Stimulated activated CD8-positive, alpha-beta memory T cell treated with anti-CD3 and anti-CD28 coated beads, Interleukin-2, amount 100 ng/mL, for 1 hour (primary cell): Measurements from ENCODE around the gene CNBP.
A peak's percentile ranks its signal among the peaks of the same experiment; 100 is the strongest.
"Not testable (repeated sequence)": the region's sequence is repeated elsewhere in the genome, so short reads cannot be mapped to it uniquely, and the experiment has no call there.

Experiments used
- DNase-seq, 2 donors: peaks; one replicate each; pipeline ENCODE4 v3.0.0-alpha.2; 2020; ENCODE audit warnings: low read depth in 2 of 2

CNBP gene

GRCh38 chr3:129184784-129185542 is 1.3 kb upstream of the CNBP start:
- not testable (repeated sequence) for DNase-seq

- no peak for DNase-seq
Observed at GRCh38 chr3:129184396-129184657, 631 bp upstream of the CNBP start.

- DNase-seq: no peak
Observed at GRCh38 chr3:129182390-129183185, 1.1 kb downstream of the CNBP start.

- DNase-seq: no peak
Observed at GRCh38 chr3:129181819-129182218, 1.9 kb downstream of the CNBP start.

GRCh38 chr3:129180461-129180860 is 3.2 kb downstream of the CNBP start:
- no peak for DNase-seq

GRCh38 chr3:129176051-129176450 is 7.6 kb downstream of the CNBP start:
- DNase-seq: no peak

GRCh38 chr3:129173725-129174124 is 10.0 kb downstream of the CNBP start:
- DNase-seq: no peak

- DNase-seq: no peak
Observed at GRCh38 chr3:129173206-129173605, 10.5 kb downstream of the CNBP start.

- DNase-seq: no peak
Observed at GRCh38 chr3:129166579-129167332, 16.9 kb downstream of the CNBP start.

GRCh38 chr3:129165594-129165993 is 18.1 kb downstream of the CNBP start:
- DNase-seq: not testable (repeated sequence)

- no peak for DNase-seq
Observed at GRCh38 chr3:129164500-129164899, 19.2 kb downstream of the CNBP start.

- DNase-seq: no peak
Observed at GRCh38 chr3:129162729-129163579, 20.7 kb downstream of the CNBP start.

- no peak for DNase-seq
Observed at GRCh38 chr3:129161860-129162271, 21.8 kb downstream of the CNBP start.

GRCh38 chr3:129160891-129161859 is 22.5 kb downstream of the CNBP start, which contains the start of gene ISY1:
Gene ISY1 (minus strand): TSS chr3:129161063. CDS start chr3:129160975, 88 bp downstream.
- DNase-seq: peak; percentile 66 to 68

- DNase-seq: no peak
Observed at GRCh38 chr3:129144786-129145185, 38.9 kb downstream of the CNBP start.

- DNase-seq: not testable (repeated sequence)
Observed at GRCh38 chr3:129141011-129141410, 42.7 kb downstream of the CNBP start.

GRCh38 chr3:129139911-129140310 is 43.8 kb downstream of the CNBP start:
- DNase-seq: no peak

GRCh38 chr3:129136275-129136674 is 47.4 kb downstream of the CNBP start:
- not testable (repeated sequence) for DNase-seq

GRCh38 chr3:129132097-129132866 is 51.4 kb downstream of the CNBP start:
- no peak for DNase-seq
